Effector CD8-positive, alpha-beta T cell (primary cell): Measurements from ENCODE around the gene POLE.

ENCODE experiments used
- DNase-seq: peaks from one replicate; lab custom pipeline; 2025; lab: John Stamatoyannopoulos, UW

Gene POLE

DNA sequence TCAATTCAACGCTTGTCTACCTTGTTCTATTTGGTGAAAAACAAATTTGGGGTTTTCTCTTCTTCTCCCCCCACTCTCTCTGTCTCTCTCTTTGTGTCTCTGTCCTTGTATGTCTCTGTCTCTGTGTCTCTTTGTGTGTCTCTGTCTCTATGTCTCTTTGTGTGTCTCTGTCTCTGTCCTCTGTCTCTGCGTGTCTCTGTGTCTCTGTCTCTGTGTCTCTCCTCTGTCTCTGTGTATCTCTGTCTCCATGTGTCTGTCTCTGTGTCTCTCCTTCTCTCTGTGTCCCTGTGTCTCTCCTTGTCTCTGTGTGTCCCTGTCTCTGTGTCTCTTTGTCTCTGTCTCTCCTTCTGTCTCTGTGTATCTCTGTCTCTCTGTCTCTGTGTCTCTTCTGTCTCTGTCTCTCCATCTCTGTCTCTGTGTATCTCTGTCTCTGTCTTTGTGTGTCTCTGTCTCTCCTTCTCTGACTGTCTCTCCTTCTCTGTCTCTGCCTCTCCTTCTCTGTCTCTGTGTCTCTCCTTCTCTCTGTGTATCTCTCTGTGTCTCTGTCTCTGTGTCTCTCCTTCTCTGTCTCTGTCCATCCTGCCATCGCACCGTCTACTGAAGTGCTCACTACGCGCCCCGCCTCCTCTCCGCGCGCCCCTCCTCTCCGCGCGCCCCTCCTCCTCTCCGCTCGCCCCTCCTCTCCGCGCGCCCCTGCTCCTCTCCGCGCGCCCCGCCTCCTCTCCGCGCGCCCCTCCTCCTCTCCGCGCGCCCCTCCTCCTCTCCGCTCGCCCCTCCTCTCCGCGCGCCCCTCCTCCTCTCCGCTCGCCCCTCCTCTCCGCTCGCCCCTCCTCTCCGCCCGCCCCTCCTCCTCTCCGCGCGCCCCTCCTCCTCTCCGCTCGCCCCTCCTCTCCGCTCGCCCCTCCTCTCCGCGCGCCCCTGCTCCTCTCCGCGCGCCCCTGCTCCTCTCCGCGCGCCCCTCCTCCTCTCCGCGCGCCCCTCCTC lies 89.5 kb downstream of the POLE start:
- no peak for DNase-seq

DNA sequence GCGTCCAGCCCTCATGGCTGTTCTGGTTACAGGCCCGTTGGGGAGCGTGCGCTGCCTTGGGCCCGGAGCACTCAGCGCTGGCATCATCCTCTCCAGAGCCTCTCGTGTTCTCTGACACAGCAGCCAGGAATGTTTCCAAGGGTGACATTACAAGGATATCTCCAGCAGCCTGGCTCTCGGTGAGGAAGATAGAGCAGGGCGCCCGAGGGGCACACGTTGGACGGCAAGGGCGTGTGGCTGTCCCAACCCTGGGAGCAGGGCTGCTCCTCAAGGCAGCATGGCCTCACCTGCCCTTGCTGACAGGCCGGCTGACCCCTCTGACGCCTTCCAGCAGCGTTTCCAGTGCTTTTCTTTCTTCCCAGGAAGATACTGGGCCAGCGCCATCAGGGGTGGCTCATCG lies 91.1 kb downstream of the POLE start:
- no peak for DNase-seq

DNA sequence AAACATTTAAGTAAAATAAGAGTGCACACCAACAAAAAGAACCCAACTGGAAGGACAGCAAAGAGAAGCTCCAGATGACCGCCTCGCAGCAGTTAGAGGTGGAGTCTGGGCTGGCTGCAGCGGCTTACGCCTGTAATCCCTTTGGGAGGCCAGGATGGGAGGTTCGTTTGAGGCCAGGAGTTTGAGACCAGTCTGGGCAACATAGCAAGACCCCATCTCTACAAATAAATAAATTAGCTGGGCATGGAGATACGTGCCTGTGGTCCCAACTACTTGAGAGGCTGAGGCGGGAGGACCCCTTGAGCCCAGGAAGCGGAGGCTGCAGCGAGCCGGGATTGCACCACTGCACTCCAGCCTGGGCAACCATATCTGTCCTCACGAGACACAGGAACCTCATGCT lies 92.0 kb downstream of the POLE start:
- no peak for DNase-seq

DNA sequence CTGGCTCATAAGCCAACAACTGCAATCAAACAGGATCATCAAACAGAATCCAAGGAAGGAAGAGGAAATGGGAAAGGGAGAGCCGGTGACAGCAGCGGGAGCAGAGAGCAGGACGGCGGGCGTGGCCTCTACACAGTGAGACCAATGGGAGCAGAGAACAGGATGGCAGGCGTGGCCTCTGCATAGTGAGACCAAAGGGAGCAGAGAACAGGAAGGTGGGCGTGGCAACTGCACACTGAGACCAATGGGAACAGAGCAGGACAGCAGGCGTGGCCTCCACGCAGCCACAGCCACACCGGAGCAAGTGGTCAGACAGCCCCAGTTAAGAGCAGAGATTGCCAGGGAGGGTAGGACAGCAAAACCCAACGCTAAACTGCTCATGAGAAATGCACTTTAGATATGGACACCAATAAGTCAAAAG lies 93.2 kb downstream of the POLE start:
- no peak for DNase-seq

DNA sequence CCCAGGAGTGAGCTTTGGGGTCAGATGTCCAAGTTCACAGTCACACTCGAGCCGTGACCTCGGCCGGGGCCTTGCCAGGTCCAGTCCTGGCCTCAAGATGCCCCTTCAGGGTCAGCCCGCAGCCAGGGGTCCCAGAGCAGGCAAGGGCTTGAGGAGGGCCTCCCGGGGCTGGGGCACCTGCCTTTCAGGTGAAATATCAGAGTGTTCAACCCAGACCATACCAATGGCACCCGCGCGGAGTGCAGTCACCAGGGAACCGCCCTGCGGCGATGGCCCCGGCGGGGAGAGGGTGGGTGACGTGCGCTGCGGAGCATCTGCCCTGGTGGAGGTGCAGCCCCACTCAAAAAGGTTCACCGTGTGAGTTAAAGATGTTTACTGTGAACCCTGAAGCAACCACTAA lies 93.6 kb downstream of the POLE start:
- DNase-seq = no peak

DNA sequence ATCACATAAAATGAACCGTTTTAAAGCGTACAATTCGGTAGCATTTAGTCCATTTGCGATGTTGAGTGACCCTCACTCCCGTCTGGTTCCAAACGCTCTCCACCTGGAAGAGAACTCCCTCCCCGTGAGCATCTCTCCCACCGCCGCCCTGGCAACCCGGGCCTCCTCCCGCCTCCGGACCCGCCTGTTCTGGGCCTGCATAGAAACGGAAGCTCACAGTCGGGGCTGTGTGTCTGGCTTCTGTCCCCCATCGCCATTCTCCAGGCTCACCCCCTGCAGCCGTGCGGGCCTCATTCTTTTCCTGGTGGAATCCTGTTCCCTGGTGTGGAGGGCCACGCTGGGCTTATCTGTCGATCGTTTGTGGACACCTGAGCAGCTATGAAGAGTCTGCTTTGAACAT lies 94.1 kb downstream of the POLE start:
- no peak for DNase-seq

DNA sequence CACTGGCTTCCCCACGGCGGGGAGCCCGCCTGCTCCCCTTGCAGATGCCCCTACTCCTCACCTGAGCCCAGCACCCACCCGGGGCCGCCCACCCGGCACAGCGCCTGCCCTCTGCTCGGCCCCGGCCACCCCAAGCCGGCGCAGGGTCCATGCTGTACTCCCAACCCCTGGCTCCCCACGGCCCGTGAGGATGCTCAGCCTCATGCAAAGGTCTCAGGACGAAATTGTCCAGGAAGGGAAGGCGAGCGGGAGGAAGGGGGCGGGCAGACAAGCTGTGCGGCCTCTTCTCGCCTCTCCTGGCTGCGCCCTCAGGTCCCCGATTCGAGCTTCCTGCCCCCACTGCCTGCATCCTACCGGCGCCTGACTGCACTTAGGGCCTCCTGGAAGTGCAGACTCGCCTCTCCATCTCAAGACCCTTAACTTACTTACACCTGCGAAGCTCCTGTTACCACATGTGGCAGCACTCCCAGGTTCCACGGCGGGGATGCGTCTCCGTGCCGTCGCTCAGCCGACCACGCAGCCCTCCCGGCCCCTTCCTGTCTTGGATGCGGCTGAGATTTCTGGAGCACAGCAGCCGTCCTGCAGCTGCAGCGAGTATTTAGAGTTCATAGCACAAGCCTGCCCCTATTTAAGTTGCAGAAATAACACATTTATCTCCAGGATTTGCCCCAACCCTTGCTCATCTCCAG lies 94.7 kb downstream of the POLE start:
- no peak for DNase-seq

DNA sequence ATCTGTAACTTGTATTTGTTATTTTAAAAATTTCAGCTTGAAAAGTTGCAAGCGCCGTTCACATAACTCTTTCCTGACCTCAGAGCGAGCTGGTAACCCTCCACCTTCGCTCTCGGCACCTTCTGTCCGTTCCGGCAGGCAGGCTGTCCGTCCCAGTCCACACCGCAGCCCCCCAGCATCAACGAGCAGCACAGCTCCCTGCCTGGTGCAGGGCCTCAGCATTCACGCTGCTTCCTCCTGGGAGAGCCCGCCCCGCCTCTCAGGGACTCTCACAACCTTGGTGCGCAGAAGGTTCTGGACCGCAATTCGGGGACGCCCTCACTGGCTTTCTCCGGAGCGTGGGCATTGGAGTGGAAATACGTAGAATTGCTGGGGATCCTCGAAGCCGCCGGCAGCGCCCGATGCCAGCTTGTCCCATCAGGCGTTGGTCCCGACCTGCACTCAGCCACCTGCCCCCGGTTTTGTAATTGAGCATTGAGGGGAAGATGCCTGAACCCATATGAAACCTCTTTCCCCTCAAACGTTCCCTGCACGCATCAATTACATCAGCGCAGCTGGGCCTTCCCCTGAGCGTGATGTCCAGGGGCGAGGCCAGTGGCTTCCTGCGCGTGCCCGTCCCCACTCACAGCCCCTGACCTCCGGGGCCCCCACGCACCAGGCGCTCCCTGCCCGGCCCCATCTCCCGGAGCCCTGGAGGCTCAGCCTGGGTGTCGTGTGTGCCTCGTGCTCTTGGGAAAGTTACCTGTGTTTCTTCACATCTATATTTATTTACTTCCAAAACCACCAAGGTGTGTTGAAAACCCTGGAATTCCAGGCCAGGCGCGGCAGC lies 95.8 kb downstream of the POLE start:
- no peak for DNase-seq

DNA sequence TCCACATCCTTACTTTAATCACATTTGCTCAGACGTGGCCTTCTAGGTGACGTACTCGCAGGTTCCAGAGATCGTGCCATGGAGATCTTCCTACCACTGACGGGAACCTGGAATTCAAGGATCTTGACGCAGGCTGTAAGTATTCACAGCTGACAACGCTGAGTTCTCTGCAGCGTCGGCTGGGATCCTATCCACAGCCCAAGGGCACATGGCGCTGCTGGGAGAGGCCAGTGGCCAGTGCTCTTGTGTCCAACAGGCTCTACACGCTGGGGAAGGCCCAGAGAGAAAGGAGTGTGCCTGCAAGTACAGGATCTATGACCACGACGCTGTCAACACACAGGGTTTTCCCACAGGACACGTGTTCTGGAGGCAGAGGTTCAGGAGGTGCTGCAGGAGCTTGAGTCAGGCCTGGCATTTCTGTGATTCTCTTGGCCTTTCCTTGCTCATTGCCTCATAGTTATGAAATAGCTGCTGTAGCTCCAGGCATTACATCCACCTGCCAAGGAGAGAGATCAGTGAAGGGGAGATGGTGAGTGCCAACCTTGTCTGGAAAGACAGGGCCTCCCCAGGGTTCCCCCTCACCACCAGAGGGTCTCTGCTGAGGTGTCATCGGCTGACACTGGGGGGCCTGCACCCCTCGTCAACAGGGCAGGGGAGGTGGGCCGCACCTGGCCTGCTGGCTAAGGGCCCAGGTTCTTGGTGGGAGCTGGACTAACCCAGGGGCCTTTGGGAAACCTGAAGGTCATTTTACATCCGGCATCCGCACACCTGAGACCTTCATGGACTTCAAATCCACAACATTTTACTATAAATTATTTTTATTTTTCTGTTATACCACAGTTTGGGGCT lies 98.1 kb downstream of the POLE start:
- no peak for DNase-seq

DNA sequence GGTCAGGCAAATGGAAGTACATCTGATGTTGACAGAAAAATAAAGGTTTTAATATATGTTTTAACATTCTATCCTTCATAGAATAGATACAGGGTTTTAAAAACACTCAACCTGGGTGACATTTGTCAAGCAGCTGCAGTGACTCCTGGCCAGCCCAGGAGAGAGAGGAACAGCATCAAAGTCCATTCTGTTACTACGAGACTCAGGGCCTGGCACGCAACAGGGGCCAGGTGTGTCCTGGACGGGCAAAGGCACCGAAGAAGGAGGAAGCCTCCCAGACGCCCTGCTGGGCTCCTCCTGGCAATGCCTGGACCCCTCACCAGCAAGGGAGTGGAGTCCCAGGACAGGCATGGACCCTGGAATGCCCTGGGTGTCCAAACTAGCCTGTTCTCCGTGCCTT lies 98.8 kb downstream of the POLE start:
- DNase-seq = no peak

DNA sequence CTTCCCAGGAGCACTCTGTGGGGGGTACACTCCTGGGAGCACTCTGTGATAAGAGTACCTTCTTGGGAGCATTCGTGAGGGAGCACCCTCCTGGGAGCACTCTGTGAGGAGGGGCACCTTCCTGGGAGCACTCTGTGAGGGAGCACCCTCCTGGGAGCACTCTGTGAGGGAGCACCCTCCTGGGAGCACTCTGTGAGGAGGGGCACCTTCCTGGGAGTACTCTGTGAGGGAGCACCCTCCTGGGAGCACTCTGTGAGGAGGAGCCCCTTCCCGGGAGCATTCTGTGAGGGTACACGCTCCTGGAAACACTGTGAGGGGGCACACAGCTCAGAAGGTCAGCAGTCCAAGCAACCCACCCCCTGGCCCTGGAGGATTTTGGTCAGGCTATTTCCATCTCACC lies 99.4 kb downstream of the POLE start:
- no peak for DNase-seq

DNA sequence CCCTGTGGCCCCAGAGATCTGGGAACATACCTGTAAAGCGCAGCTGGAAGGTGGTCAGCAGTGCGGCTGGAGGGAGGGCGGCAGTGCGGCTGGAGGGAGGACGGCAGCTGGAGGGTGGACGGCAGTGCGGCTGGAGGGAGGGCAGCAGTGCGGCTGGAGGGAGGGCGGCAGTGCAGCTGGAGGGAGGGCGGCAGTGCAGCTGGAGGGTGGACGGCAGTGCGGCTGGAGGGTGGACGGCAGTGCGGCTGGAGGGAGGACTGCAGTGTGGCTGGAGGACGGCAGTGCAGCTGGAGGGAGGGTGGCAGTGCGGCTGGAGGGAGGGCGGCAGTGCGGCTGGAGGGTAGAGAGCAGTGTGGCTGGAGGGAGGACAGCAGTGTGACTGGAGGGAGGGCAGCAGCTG lies 100.2 kb downstream of the POLE start:
- DNase-seq = no peak

DNA sequence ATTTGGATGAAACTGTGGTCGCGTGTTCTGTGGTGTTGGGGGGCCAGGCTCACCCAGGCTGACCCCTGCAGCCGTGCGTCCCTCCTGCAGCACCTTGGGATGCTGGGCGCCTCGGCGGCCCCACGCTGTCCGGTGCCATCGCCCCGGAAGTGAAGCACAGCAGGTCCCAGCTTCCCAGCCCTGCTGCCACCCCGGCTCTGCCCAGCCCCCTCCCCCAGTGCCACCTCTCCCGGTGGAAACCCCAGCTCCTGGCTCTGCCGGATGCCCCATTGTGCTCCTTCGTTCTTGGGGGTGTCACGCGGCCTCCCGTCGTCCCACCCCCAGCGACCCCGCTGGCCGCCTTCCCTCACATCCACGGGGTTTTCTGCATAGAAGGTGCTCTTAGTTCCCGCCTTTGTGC lies 102.0 kb downstream of the POLE start:
- DNase-seq = no peak

DNA sequence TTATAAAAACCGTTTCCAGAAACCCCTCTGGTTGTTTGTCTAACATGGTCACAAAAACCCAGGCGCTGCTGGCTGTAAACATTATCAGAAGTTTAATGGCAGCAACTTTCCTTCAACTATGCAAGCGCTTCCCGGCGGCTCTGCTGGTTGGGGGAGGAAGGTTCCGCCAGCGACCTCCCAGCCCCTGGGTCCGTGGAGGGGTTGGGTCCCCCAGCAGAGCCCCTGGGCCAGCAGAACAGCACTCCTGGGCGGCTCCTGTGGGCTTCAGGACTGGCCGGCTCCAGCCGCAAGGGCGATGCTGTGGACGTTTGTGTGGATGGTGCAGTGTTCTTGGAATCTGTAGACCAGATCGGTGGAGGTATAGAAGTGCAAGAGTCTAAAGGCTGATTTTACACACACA lies 102.7 kb downstream of the POLE start:
- no peak for DNase-seq

DNA sequence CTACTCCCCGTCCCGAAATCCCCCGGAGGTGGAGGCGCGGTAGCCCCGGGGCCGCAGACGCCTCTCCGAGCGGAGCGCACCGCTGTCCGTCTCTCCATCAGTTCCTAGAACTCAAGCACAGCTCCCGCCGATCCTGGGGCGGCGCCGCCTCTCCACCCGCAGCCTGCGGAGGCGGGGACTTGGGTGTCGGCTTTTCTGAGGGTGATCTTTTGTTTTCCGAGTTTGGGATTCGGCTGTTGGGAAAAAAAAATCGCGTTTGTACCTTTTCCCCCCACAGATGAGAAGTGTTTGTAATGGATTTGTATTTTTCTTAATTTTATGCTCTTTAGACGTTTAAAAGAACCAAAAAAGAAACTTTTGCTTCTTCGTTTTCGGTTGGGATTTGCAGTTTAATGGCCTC lies 103.4 kb downstream of the POLE start:
- DNase-seq = no peak

DNA sequence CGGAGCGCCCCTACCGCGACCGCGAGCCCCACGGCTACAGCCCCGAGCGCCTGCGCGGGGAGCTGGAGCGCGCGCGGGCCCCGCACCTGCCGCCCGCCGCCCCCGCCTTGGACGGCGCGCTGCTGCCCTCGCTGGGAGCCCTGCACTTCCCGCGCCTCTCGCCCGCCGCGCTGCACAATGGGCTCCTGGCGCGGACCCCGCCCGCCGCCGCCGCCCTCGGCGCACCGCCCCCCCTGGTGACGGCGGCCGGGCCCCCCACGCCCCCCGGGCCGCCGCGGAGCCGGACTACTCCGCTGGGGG lies 103.8 kb downstream of the POLE start:
- no peak for DNase-seq

DNA sequence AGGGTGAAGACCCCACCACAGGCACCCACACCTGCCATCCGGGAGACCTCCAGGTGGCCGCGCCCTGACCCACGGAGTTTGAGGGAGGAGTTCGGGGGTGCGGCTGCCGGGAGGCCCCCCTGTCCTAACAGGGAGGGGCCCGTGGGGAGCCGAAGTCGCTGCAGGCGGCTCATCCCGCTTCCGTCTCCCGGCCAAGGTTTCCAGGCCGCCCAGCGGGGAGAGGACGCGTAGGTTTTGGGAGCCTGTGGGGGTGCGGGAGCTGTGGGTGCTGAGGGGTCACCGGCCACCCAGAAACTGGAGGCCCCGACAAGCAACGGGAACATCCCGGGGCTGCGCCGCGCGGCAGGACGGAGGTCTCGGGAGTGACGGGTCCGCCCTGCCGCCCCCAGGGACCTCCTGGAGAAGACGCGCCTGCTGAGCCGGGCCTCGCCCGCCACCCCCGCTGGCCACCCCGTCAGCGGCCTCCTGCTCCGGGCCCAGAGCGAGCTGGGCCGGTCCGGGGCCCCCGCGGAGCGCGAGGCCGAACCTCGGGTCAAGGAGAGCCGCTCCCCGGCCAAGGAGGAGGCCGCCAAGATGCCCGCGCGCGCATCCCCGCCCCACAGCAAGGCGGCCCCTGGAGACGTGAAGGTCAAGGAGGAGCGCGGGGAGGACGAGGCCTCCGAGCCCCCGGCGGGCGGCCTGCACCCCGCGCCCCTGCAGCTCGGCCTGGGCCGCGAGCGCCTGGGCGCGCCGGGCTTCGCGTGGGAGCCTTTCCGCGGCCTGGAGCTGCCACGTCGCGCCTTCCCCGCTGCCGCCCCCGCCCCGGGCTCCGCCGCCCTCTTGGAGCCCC lies 104.3 kb downstream of the POLE start:
- no peak for DNase-seq

DNA sequence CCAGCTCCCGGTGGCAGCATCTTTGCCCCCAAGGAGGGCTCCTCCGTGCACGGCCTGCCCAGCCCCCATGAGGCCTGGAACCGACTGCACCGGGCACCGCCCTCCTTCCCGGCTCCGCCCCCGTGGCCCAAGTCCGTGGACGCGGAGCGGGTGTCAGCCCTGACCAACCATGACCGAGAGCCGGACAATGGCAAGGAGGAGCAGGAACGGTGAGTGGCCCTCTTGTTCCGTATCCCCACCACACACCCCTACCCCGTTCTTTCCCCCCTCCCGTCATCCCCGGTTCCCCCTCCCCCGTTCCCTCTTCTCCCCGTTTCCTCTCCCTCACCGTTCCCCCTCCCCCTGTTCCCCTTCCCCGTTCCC lies 105.1 kb downstream of the POLE start:
- DNase-seq = no peak

DNA sequence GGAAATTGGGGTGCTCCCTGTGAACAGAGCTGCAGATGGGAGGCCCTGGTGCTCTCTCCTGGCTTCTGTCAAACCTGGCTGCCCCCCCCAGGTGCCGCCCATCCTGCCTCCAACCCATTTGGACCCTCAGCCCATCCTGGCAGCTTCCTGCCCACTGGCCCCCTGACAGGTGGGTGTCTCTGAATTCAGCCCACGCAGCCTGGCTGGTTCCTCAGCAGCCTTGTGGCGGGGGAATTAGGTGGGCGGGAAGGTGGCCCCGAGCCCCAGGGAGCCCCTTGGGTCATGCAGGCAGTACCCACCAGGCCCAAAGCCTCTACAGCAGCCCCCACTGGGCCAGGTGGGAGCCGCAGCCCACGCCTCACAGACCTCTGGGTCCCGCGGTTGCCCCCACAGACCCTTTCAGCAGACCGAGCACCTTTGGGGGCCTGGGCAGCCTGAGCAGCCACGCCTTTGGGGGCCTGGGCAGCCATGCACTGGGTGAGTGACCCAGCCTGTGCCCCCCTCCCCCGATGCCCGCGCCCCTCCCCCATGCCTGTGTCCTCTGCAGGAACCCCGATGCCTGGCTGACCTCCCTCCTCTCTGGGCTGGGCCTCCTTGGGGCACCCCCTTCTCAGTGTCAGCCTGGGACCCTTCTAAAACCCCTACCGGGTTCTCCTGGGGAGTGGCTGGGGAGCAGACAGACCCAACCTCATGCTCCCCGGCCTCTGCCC lies 105.6 kb downstream of the POLE start:
- no peak for DNase-seq

DNA sequence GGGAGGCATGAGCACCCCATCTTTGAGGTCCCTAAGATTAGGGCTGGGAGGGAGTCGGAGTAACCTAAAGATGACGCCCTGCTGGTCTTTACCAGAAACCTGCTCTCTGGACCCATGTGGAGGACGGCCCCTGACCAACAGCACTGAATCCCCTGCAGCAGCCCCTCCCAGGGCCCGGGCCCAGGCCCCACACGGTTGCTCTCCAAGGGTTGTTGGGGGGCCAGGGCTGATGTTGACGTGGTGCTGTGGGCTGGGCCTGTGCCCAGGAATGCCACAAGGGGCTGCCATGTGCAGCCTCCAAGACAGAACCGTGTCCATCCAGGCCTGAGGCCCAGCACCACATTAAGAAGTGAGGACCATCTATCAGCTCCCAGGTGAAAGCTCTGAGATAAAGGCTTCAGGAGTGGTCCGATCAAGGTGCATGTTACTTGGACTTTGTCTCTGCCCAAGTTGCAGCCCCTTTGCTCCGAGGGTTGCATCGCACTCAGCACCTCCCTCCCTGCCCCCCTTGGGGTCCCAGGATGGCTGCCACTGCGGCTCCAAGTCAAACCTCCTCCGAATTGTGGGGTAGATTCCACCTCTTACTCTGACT lies 106.3 kb downstream of the POLE start:
- DNase-seq = no peak
